Skin epidermis (tissue), 12 donors: ENCODE data around the gene LAMTOR4.
"Not testable (repeated sequence)": the region's sequence is repeated elsewhere in the genome, so short reads cannot be mapped to it uniquely, and the experiment has no call there.

Experiments
- H3K27ac ChIP-seq, 21 experiments: fragments of 200-600 bp; sonication (generic) in 11 of 21; one replicate each; pipeline ENCODE4 v1.5.0; 2020; ENCODE audit warnings: mild to moderate bottlenecking in 3 of 21, inconsistent platforms in 2 of 21, moderate library complexity in 2 of 21
- H3K4me3 ChIP-seq, 7 experiments: fragments of 200-600 bp; sonication (generic) in 2 of 7; one replicate each; pipeline ENCODE4 v1.5.0; 2020; ENCODE audit warnings: inconsistent platforms in 2 of 7, mild to moderate bottlenecking in 2 of 7, moderate library complexity in 1 of 7

The LAMTOR4 gene

DNA sequence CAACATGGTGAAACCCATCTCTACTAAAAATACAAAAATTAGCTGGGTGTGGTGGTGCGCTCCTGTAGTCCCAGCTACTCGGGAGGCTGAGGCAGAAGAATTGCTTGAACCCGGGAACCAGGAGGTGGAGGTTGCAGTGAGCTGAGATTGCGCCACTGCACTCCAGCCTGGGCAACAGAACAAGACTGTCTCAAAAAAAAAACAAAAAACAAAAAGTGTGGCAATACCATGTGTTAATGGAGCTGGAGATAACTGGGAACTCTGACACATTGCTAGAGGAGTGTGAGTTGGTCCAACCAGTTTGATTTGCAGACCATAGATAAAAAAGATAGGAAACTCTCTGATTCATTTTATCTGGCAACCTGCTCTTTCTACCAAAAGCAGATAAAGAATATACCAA, 2.4 kb upstream of the LAMTOR4 start:
- H3K4me3 ChIP-seq, H3K27ac ChIP-seq: not testable (repeated sequence)

DNA sequence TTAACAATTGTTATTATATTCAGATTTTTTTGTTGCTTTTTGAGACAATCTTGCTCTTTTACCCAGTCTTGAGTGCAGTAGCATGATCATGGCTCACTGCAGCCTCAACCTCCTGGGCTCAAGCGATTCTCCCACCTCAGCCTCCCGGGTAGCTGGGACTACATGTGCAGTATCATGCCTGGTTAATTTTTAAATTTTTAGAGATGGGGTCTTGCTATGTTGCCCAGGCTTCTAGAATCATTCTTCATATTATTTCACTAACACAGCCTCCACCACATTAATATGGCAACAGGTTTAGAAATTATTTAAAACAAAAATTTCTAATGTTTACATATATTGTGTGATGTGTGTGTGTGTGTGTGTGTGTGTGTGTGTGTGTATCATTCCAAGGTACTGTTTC, 1.4 kb upstream of the LAMTOR4 start:
- Histone ChIP-seq H3K27ac (peak overlapping the region in 2 of 21 experiments; percentile 1 to 31), H3K4me3 (no peak overlapping the region)

DNA sequence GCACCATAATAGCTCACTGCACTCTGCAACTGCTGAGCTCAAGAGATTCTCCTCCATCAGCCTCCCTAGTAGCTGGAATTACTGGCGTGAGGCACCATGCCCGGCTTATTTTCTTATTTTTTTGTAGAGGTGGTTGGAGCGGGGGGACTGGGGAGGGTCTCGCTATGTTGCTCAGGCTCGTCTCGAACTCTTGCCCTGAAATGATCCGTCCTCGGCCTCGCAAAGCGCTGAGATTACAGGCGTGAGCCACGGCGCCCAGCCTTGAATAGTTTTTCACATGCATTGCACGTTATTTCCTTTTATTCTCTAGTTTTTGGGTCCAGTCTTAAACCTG, 526 bp upstream of the LAMTOR4 start:
- H3K4me3 ChIP-seq: peak overlapping the region; percentile 62 to 90 (median 84)

DNA sequence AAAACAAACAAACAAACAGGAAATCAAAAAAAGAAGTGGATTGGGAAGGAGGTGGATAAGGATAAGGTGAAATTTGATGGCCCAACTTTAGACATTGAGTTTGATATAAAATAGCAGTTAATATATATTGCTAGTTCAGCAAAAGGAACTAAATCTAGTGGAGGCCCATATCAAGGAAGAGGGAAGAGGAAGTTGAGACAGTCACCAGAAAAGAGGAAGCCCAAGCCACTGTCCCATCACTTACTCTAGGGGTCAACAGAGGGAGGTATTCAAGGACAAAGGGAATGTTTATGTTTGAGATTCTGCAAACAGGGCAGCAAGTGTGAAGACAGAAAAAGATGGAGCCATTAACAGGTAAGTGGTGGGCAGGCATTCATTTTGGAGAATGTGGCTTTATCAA, 3.7 kb downstream of the LAMTOR4 start:
- peak overlapping the region in 4 of 21 experiments; percentile 32 to 57 (median 49) for H3K27ac ChIP-seq
- no peak overlapping the region for H3K4me3 ChIP-seq

More for the DNA sequence above, 526 bp upstream of the LAMTOR4 start:
- H3K27ac ChIP-seq: peak overlapping the region in 20 of 21 experiments; percentile 39 to 98 (median 88)

DNA sequence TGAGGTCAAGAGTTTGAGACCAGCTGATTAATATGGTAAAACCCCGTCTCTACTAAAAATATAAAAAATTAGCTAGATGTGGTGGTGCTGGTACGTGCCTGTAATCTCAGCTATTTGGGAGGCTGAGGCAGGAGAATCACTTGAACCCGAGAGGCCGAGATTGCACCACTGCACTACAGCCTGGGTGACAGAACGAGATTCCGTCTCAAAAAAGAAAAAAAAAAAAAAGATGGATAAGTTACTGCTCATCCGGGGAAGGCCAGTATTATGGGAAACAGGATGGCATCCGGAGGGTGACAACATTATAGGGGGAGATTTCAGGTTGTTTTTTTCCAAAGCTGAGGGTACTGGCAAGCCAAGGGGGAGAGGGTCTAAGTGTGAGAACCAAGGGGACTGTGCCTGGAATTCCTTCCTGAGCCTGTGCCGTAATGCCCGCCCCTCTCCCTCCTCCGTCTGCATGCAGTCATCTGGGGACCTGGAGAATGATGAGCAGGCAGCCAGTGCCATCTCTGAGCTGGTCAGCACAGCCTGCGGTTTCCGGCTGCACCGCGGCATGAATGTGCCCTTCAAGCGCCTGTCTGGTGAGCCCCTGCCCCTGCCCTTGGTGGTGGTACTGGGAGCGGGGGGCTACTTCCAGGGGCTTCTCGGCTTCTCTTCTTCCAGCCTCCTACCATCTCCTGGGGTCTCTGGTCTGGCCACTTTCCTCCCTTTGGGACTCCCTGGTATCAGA, 4.4 kb downstream of the LAMTOR4 start:
- Histone ChIP-seq H3K4me3 (no peak overlapping the region), H3K27ac (peak overlapping the region in 1 of 21 experiments; percentile 57)

DNA sequence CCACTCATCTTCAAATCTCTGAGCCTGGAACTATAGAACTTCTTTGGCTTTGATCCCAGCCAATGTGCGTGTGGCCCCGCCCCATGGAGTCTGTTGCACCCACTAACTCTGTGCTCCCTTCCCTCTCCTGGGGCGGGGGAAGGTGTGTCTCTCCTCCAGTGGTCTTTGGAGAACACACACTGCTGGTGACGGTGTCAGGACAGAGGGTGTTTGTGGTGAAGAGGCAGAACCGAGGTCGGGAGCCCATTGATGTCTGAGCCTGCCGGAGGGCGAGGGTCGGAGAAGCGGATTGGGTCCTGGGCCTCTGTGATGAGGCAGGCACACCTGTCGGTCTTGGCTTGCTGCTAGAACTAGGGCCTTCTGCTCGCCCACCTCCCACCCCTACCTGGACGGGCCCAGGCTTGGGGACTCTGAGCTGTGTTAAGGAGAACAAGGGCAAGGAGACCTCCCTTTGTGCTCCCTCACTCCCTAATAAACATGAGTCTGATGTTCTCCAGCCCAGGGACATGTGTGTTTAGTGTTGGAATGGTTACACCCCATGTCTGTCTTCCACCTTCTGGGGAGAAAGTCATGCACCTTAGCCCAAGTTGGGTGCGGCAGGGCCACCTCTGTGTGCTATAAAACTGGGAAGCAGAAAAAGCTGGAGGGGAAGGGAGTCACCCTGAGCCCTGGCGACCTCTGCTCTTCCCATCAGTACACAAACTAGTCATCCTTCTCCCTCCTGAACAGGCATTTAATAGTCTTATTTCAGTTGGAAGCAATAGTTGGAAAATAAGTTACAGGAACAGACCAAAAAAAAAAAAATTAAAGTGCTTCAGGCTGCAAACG, 5.2 kb downstream of the LAMTOR4 start:
- H3K4me3 ChIP-seq: no peak overlapping the region
- peak overlapping the region in 9 of 21 experiments; percentile 1 to 57 (median 30) for H3K27ac ChIP-seq

DNA sequence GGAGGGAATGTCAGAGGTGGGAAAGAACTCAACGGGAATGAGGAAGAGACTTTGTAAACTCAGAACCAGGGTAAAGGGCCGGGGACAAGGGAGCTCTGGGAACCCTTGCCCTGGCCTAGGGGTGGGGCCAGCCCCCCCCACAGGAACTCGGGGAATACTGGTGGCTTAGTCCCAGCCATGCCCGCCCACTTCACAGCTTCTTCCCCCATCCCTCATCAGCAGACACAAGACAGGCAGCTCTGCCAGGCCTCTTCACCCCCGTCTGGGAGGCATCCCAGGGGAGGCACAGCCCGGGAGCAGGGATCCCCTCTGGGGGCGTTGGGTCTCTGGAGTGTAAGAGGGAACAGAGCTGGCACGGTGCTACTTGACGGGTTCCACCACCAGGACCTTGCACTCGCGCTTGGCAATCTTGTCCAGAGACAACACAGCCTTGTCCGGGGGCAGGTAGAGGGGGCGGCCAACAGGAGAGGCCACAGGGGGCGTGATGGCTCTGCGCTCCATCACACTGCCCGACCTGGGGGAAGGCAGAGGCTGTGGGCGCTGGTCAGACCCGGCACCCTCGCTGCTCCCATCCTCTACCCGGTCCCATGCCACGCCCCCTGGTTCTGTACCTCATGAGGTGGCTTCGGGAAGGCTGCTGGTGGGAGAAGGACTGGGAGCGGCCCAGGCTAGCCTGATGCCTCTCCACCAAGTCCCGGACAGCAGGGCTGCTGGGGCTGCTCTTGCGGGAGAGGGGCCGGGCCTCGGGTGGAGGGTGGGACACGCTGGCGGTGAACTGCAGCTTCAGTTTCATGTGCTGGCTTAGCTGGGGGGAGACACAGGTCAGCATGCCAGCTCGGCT, 6.2 kb downstream of the LAMTOR4 start:
- H3K4me3 ChIP-seq: no peak overlapping the region
- H3K27ac ChIP-seq: peak overlapping the region in 8 of 21 experiments; percentile 1 to 57 (median 30)

DNA sequence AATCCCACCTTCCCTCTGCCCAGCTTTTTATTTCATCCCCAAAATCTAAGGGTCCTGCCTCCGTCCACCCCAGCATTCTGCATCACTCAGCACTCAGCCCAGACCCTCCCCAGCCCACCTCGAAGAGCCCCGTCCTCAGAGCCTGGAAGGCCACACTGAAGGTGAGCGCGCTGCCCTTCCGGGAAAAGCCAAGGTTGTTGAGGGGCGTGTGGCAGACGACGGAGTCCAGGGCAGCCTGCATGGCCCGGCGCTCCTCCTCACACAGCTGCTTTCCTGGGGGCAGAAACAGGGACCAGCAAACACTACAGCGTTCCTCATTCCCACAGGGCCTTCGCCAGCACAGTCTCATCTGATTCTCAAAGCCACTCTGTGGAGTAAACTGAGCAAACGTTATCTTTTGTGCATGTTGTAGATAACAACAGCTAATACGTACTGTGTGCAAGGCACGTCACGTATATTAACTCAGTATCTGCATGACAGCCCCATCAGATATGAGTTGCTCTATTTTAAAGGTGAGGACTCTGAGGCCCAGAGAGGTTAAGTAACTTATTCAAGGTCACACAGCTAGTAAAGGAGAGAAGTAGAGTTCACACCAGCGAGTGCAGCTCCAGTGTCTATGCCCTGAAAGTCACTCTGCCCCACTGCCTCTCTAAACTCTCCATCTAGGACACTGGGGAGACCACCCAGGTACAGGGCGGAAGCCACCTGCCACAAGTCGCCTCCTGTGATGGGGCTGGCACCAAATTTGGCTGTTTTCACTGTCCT, 7.0 kb downstream of the LAMTOR4 start:
- H3K27ac ChIP-seq: no peak overlapping the region

DNA sequence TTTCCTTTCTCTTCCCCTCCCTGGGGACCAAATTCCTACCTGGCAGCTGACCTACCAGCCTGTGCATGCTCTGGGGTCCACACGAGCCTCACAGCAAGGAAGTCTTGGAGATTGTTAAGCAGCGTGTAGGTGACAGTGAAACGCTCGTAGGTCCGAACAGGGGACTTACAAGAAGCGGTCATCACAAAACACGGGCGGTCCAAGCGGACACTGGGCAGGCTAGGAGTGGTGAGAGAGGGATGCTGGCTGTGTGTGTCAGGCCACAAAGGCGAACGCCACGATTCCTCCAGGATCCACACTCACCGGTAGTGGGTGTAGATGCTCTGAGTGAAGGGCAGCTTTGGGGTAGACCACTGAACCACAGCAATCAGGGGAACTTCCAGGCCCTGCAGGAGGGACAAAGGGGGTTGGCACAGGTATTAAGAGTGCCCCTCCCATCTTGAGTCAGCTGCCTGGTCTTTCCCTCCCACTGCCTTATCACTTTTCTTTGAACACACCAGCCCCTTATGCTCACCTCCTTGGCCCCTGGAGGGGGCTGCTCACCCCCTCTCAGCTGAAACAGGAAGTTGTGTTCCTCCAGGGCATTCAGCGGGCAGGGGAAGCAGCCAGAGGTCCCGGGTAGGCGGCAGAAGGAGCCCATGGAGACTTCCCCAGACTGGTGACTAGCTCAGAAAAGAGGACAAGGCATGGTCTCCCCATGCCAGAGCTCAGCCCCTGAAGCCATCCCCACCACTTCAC, 7.8 kb downstream of the LAMTOR4 start:
- peak overlapping the region in 8 of 21 experiments; percentile 7 to 97 (median 90) for H3K27ac ChIP-seq
- peak overlapping the region in 1 of 7 experiments; percentile 99 for H3K4me3 ChIP-seq

More for the DNA sequence above, 7.0 kb downstream of the LAMTOR4 start:
- H3K4me3 ChIP-seq: no peak overlapping the region

DNA sequence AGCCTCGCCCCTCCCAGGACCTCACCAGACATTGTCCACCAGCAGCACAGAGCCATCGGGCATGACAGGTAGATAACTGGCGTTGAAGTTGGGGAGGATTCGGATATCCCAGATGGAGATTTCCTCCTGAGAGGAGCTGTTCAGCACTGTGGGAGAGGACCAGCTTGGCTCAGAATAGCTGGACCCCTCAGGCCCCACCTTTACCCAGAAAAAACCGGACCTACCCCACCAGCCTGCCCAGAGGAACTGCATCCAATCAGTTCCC, 8.3 kb downstream of the LAMTOR4 start:
- H3K27ac ChIP-seq: peak overlapping the region in 11 of 21 experiments; percentile 7 to 97 (median 91)
- peak overlapping the region in 4 of 7 experiments; percentile 88 to 99 (median 94) for H3K4me3 ChIP-seq

DNA sequence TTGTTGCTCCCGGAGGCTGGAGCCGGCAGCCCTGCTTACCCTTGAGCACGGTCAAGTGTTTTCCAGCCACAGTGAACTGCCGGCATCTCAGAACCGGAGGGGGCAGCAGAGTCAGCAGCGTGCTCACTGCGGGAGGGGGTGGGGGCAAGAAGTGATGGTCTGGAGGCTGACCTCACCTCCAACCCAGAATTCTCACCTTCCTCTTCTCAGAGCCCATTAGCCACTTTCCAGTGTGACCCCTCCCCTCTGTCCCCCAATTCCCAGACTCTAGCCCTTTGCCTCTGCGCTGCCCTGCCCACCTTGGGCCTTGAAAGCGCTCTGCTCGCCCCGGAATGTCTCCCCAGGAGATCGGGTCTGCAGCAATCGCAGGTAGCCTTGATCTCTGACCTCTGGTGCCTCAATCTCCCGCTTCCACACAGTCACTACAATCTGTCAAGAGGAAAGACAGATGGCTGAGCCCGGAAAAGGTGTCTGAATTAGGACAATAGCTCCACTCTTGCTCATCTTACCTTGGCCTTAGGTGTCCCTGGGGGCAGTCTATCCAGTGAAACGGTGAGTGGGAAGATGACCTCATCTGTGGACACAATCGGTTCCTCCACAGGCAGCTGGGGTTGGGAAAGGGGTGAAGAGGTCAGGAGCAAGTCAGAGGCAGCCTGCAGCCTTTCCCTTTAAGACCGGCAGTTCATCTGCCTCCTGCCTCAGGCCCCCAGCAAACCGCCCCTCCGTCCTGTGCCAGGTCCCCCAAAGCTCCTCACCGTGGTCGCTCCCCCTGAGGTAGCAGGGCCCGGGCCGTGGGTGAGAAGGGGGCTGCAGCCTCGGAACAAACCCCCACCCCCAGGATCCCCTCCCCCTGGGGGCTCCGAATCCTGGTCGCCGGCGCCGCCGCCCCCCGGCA, 8.9 kb downstream of the LAMTOR4 start:
- Histone ChIP-seq H3K27ac (peak overlapping the region; percentile 27 to 97 (median 90)), H3K4me3 (peak overlapping the region; percentile 54 to 99 (median 88))

DNA sequence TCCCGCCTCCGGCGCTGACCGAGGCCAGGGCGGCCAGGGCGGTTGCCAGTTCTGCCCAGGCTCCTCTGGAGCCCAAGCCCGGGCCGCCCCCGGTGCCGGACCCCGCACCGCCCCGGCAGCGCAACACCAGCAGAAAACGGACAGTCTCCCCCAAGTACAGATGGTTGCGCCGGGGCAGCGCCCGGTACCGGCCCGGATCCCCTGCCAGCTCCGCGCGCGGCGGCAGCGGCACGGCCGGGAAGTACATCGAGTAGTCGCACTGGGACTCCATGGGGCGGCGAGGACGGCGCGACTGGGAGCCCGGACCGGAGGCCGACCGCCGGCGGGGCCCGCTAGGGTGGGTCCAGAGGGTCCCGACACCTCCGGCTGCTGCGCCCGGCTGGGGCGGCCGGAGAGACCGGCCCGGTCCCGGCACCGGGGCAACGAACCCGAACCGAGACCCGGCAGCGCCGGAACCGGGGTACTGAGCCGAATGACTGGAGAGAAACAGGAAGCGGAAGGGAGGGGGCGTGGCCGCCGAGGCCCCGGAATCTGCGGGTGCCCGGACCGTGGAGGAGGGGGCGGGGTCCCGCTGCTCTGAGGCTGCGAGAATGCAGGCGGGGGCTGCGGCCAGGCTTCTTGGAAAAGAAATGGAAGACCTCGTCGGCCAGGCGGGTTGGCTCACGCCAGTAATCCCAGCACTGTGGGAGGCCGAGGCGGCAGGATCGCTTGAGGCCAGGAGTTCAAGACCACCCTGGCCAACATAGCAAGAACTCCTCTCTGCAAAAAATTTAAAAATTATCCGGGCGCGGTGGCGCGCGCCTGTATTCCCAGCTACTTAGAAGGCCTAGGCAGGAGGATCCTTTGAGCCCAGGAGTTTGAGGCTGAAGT, 9.7 kb downstream of the LAMTOR4 start, which contains the start of gene TRAPPC14:
Gene TRAPPC14, minus strand, starts transcription at position 495 of the 870 bp plus-strand sequence. Its CDS starts 224 bp downstream, at position 271.
- Histone ChIP-seq H3K4me3 (peak within 1 kb of the TSS; percentile 54 to 99 (median 88)), H3K27ac (peak within 1 kb of the TSS; percentile 27 to 97 (median 90))

DNA sequence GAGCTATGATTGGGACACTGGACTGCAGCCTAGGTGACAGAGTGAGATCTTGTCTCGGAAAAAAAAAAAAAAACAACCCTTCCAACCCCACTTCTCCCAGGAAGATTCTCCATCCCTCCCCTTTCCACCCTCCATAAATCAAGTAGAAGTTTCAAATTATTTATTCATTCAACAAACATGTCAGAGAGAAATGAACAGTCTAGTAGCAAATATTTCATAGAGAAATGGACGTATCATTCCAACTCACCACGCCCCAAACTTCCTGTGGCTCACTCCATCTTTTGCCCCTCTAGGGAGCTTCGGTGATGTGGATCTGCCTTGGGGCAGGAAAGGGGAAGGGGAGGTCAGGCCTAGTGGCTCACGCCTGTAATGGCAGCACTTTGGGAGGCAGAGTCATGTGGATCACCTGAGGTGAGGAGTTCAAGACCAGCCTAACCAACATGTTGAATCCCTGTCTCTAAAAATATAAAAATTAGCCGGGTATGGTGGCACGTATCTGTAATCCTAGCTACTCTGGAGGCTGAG, 10.4 kb downstream of the LAMTOR4 start:
- H3K27ac ChIP-seq: peak overlapping the region in 19 of 21 experiments; percentile 50 to 97 (median 90)

DNA sequence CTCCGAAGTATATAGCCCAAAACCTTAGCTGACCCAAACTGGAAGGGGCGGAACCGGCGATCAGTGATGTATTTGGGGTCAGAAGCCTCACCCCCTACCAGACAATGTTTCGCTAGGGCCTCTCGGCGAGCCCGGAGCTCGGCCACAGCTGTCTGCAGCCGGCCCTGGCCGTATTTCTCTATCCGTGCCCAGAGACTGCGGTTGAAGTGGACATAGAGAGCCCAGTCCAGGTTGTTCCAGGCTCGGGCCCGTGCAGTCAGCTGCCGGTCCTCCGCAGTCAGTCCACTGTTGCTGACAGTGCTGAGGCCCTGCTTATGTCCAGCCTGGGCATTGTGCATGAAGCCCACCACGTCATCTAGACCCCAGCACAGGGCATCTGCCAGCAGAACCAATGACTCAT, 11.3 kb downstream of the LAMTOR4 start:
- Histone ChIP-seq H3K4me3 (no peak overlapping the region), H3K27ac (no peak overlapping the region)

More for the DNA sequence above, 10.4 kb downstream of the LAMTOR4 start:
- H3K4me3 ChIP-seq: peak overlapping the region; percentile 54 to 99 (median 88)

DNA sequence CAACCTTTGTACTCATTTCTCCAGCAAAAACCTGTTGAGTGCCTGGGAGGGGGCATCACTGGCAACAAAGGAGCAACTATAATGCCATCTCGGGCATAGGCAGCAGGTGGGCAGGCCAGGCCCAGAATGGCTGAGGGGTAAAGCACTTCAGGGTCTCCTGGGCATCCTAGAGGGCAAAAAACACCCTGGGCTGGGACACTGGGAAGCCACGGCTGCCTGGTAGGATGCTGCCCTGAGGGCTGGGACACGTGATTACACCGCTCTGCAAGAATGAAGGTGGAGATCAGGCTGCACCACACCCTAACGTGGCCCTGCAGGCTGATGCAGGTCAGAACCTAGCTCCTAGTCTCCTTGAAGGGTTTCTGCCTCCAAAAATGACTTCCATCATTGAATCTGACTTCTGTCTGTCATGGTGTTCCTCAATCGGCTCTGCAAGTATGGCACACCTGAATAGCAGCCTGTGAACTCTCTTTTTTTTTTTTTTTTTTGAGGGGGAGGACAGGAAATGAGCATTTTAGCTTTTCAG, 14.4 kb downstream of the LAMTOR4 start:
- Histone ChIP-seq H3K27ac (peak overlapping the region in 11 of 21 experiments; percentile 14 to 80 (median 57)), H3K4me3 (no peak overlapping the region)

DNA sequence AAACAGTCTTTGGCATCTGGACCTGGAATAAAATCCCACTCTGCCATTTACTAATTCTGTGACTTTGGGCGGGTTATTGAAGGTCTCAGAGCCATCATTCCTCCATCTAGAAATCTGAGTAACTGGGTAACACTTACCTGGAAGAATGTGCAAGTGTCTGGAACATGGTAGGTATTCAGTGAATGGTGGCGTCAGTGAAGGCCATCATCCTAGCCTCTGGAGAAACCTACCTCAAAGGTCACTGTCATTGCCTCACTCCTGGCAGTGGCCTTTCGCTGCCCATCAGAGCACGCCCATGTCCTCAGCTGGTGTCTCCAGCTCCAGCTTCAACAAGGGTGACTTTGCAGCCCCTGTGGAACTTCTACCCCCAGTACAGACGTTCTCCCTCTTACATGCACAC, 15.2 kb downstream of the LAMTOR4 start:
- peak overlapping the region in 11 of 21 experiments; percentile 14 to 80 (median 54) for H3K27ac ChIP-seq
- H3K4me3 ChIP-seq: no peak overlapping the region
